Choroid plexus epithelial cell (primary cell): ENCODE measurements around the gene EDC4.

Experiments
- DNase-seq: peaks from one replicate; pipeline ENCODE4 v3.0.0-alpha.2; 2010; ENCODE audit warnings: low read depth
- H3K4me3 ChIP-seq: 2 replicates; pipeline ENCODE4 v1.5.1; 2011; ENCODE audit warnings: low read depth, mild to moderate bottlenecking, control low read depth, low read length, moderate library complexity
- TF ChIP-seq, protein P1 (sequence below): conservative IDR thresholded peaks from 2 replicates; pipeline ENCODE4 v1.5.1; 2011; ENCODE audit warnings: low read depth, mild to moderate bottlenecking, control low read depth, inconsistent platforms, low read length, moderate library complexity

The EDC4 gene

DNA sequence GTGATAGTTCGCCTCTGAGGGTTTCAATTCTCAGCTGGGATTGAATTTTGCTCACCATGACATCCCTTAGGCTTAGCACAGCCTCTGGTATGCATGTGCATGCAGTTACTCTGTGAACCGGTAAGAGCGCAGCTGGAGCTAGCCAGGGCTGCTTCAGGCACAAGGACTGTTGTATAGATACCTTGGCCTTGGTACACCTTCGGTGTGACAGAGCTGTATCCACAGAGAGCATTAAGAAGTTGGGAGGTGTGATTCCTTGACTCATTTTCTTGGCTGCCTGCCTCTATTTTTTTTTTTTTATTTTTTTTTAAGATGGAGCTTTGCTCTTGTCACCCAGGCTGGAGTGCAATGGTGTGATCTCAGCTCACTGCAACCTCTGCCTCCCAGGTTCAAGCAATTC lies 28.4 kb upstream of the EDC4 start:
- TF ChIP-seq, protein P1, sequence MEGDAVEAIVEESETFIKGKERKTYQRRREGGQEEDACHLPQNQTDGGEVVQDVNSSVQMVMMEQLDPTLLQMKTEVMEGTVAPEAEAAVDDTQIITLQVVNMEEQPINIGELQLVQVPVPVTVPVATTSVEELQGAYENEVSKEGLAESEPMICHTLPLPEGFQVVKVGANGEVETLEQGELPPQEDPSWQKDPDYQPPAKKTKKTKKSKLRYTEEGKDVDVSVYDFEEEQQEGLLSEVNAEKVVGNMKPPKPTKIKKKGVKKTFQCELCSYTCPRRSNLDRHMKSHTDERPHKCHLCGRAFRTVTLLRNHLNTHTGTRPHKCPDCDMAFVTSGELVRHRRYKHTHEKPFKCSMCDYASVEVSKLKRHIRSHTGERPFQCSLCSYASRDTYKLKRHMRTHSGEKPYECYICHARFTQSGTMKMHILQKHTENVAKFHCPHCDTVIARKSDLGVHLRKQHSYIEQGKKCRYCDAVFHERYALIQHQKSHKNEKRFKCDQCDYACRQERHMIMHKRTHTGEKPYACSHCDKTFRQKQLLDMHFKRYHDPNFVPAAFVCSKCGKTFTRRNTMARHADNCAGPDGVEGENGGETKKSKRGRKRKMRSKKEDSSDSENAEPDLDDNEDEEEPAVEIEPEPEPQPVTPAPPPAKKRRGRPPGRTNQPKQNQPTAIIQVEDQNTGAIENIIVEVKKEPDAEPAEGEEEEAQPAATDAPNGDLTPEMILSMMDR: peak; percentile 10
- DNase-seq: peak; percentile 61
- H3K4me3 ChIP-seq: no peak overlapping the region

DNA sequence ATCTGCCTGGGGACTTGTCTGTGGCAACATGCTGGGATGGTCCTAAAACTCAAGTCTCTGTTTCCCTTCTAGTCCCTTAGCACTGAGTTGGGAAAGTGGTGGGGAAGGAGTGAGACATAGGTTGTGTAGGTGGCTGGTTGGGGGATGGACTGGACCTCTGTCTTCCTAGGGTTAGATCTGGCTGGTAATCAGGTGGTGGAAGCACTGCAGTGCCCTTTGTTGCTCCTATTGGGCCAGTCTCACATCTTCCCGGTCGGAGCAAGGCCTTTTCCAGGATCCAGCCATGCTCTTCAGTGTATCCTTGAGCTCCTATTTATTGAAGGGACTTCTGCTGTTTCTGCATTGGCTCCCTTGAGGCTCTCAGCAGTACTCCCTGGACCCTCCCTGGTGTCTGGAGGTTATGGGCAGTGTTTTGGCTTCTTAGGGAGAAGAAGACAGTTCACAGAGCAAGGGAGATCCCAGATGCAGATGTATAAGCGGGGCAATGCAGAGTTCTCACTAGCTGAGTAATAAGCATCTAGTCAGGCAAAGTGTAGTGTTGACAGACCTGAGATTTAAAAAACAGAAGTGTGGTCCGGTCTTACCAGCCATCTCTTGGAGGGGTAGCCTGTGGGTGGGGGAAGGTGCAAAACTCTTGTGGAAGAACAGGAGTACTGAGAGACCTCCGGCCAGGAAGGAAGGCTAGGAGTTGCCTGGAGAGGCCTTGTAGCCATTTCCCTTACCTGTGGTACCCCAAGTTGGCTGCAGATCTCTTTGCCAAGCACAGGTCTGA lies 27.4 kb upstream of the EDC4 start:
- no peak for DNase-seq
- H3K4me3 ChIP-seq: peak overlapping the region; percentile 93
- TF ChIP-seq, protein P1: no peak

DNA sequence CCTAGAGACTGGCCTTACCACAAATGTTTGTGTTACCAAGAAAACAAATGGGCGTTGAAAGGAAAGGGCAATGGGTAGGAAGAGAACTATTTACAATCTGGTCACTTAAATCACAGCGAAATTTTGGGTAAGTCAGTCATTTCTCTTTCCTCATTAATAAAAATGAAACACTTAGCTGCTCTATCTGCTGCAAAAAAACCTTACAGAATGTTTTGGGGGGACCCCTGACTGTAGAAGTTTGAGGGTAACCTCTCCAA lies 26.9 kb upstream of the EDC4 start:
- no peak for DNase-seq
- peak overlapping the region; percentile 93 for H3K4me3 ChIP-seq
- TF ChIP-seq, protein P1: no peak

DNA sequence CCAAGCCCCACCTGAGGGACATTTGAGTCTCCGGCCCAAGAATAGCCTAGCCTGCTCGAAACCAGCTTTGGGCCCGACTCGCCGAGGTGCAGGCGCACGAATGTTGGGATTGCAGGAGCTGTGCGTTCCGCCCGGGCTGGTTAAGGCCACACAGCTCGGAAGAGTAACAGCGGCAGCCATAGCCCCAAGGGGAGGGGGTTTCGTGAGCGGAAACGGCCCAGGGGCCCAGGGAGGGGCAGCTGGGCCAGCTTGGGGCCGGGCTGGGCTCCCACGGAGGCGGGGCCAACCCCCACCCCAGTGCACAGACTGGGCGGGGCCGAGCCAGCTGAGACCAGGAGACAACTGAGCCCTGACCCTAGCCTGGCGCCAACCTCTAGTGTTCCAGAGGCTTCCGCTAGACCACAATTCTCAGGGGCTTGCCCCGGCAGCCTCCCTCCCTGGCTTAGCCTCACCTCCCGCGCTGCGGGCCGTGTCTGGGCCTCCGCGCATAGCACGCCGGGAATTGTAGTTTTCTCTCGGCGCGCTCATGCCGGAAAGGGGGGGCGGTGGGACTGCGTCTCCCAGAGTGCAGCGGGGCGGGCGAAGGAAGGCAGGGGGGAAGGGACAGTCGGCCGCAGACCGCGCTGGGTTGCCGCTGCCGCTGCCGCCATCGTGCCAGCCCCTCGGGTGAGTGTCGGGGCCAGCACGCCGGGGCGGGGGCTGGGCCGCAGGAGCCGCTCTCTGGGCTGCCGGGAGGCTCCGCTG lies 26.4 kb upstream of the EDC4 start, which contains the start of gene NUTF2:
Gene NUTF2, plus strand, starts transcription at position 614 of the 744 bp plus-strand sequence. CDS start 18,198 bp downstream, outside the sequence.
- TF ChIP-seq, protein P1: no peak
- DNase-seq: peak; percentile 92
- H3K4me3 ChIP-seq: peak within 1 kb of the TSS; percentile 93

DNA sequence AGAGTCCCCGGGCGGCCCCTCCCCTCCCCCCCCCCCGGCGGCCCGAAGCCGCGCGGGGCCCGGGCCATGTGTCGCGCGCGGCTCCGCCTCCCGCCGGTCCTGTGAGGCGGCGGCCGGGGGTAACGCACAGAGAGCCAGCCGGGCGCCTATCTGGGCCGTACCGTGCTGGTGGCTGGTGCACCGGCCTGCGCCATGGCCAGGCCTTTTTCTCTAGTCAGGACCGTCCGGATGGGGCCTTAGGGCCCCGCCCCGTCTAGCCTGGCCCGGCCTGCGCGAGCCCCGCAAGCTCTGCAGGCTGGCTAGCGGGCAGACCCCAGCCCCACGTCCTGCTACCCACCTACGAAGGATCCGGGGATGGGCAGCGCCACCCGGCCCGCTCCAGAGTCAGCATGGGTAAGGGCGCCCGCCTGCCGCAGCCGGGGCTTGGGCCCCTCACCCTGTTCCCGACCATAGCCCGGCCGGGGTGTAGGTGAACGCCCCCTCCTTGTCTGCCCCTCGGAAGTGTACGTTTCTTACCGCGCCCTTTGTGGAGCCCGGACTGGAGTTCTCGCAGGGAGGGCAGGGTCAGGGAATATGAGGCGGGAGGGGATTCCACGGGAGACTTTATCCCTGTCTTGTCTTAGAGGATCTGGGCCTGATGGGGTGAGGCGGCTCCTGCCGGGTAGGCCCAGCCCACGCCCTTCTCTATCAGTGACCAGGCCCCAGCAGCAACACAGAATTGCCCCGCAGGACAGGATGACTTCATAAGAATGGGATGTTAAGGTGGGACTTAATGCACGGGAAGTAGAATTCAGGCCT lies 25.6 kb upstream of the EDC4 start, which contains the start of gene CENPT:
Gene CENPT, minus strand, starts transcription at position 630 of the 798 bp plus-strand sequence. CDS start 13,834 bp downstream, outside the sequence.
- peak; percentile 70 for DNase-seq
- TF ChIP-seq, protein P1: no peak

DNA sequence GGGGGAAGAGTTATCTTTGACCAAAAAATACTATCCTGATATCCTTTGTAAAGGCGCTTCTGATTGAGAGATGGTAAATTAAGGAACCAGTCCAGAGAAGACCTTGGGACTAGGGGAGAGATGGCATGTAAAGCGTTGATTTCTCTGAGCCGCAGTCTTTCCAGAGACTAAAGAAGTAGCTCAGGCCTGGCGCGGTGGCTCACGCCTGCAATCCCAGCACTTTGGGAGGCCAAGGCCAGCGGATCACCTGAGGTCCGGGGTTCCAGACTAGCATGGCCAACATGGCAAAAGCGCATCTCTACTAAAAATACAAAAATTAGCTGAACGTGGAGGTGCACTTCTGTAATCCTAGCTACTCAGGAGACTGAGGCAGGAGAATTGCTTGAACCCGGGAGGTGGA lies 24.7 kb upstream of the EDC4 start:
- peak overlapping the region; percentile 93 for H3K4me3 ChIP-seq
- DNase-seq: no peak
- TF ChIP-seq, protein P1: no peak

More for the DNA sequence above, 25.6 kb upstream of the EDC4 start, which contains the start of gene CENPT:
- H3K4me3 ChIP-seq: peak within 1 kb of the TSS; percentile 93
